MM.1S (cell line): ENCODE results near the gene HAGHL.

Source experiments
- DNase-seq: peaks from one replicate; pipeline ENCODE4 v3.0.0-alpha.2; 2015
- H2AFZ ChIP-seq: fragments of 300-600 bp; sonication (generic); 2 replicates; pipeline ENCODE4 v1.6.0; 2016; ENCODE audit warnings: antibody characterized with exemption, low read length
- H3F3A ChIP-seq: fragments of 300-600 bp; sonication (generic); 2 replicates; pipeline ENCODE4 v1.6.1; 2016; ENCODE audit warnings: mild to moderate bottlenecking, antibody characterized with exemption, low read length, moderate library complexity, mixed read lengths; ENCODE audit not compliant: insufficient read depth
- H3K27ac ChIP-seq: fragments of 300-600 bp; sonication (generic); 2 replicates; pipeline ENCODE4 v1.5.1; 2016; ENCODE audit warnings: mild to moderate bottlenecking, low read length
- H3K27me3 ChIP-seq: fragments of 300-600 bp; sonication (generic); replicated peaks from 2 replicates; pipeline ENCODE4 v1.6.0; 2016; ENCODE audit warnings: low read length; ENCODE audit not compliant: insufficient read depth
- H3K36me3 ChIP-seq: fragments of 300-600 bp; sonication (generic); replicated peaks from 2 replicates; pipeline ENCODE4 v1.6.1; 2016; ENCODE audit warnings: mild to moderate bottlenecking, low read length, mixed read lengths; ENCODE audit not compliant: insufficient read depth
- H3K4me1 ChIP-seq: fragments of 300-600 bp; sonication (generic); 2 replicates; pipeline ENCODE4 v1.6.1; 2016; ENCODE audit warnings: low read length, mixed read lengths
- H3K4me2 ChIP-seq: fragments of 300-600 bp; sonication (generic); 2 replicates; pipeline ENCODE4 v1.6.0; 2016; ENCODE audit warnings: low read depth, low read length
- H3K4me3 ChIP-seq: fragments of 300-600 bp; sonication (generic); 2 replicates; pipeline ENCODE4 v1.5.1; 2016; ENCODE audit warnings: low read length, mixed read lengths
- H3K79me2 ChIP-seq: fragments of 300-600 bp; sonication (generic); 2 replicates; pipeline ENCODE4 v1.6.1; 2016; ENCODE audit warnings: mixed run types, low read length, mixed read lengths
- H3K9ac ChIP-seq: fragments of 300-600 bp; sonication (generic); 2 replicates; pipeline ENCODE4 v1.6.1; 2016; ENCODE audit warnings: low read length, mixed read lengths
- H3K9me2 ChIP-seq: fragments of 300-600 bp; sonication (generic); replicated peaks from 2 replicates; pipeline ENCODE4 v1.6.1; 2016; ENCODE audit warnings: mild to moderate bottlenecking, low read length, mixed read lengths; ENCODE audit not compliant: insufficient read depth
- H3K9me3 ChIP-seq: fragments of 300-600 bp; sonication (generic); replicated peaks from 2 replicates; pipeline ENCODE4 v1.6.1; 2016; ENCODE audit warnings: mild to moderate bottlenecking, low read length, mixed read lengths; ENCODE audit not compliant: insufficient read depth
- H4K20me1 ChIP-seq: fragments of 300-600 bp; sonication (generic); 2 replicates; pipeline ENCODE4 v1.6.1; 2016; ENCODE audit warnings: mild to moderate bottlenecking, low read length, moderate library complexity, mixed read lengths; ENCODE audit not compliant: insufficient read depth
- EZH2 ChIP-seq: fragments of 300-600 bp; sonication (generic); optimal IDR thresholded peaks from 2 replicates; pipeline ENCODE3; 2017; ENCODE audit warnings: low read depth, mild to moderate bottlenecking, antibody characterized with exemption, low read length, mixed read lengths
- EZH2phosphoT487 ChIP-seq: fragments of 300-600 bp; sonication (generic); IDR thresholded peaks from 2 replicates; pipeline ENCODE4 v1.6.1; 2018; ENCODE audit warnings: antibody characterized with exemption, low read length
- TF ChIP-seq, protein P1 (sequence below): fragments of 300-600 bp; sonication (generic); IDR thresholded peaks from 2 replicates; pipeline ENCODE4 v1.5.1; 2016; ENCODE audit warnings: antibody characterized with exemption, low read length, mixed read lengths

Gene HAGHL

GRCh38 chr16:723695-724094, 3.2 kb upstream of the HAGHL start:
- no peak overlapping the region for H2AFZ ChIP-seq
- H3K4me1 ChIP-seq, result peaks cover 9% of the 10 kb centered on the region
- no peak for DNase-seq
- H3K36me3 ChIP-seq, result no peaks in the 10 kb centered on the region
- no peaks in the 10 kb centered on the region for H3K27me3 ChIP-seq
- TF ChIP-seq, protein P1, sequence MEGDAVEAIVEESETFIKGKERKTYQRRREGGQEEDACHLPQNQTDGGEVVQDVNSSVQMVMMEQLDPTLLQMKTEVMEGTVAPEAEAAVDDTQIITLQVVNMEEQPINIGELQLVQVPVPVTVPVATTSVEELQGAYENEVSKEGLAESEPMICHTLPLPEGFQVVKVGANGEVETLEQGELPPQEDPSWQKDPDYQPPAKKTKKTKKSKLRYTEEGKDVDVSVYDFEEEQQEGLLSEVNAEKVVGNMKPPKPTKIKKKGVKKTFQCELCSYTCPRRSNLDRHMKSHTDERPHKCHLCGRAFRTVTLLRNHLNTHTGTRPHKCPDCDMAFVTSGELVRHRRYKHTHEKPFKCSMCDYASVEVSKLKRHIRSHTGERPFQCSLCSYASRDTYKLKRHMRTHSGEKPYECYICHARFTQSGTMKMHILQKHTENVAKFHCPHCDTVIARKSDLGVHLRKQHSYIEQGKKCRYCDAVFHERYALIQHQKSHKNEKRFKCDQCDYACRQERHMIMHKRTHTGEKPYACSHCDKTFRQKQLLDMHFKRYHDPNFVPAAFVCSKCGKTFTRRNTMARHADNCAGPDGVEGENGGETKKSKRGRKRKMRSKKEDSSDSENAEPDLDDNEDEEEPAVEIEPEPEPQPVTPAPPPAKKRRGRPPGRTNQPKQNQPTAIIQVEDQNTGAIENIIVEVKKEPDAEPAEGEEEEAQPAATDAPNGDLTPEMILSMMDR, result no peak
- no peak for TF ChIP-seq EZH2
- no peaks in the 10 kb centered on the region for H3K9me2 ChIP-seq
- H3K9me3 ChIP-seq, result no peaks in the 10 kb centered on the region
- peaks cover 9% of the 10 kb centered on the region; the same call in 1 of the 2 replicates for H3K79me2 ChIP-seq
- H3K9ac ChIP-seq, result no peak overlapping the region
- no peak overlapping the region for H3K4me2 ChIP-seq
- H4K20me1 ChIP-seq, result no peaks in the 10 kb centered on the region
- H3K4me3 ChIP-seq, result no peak overlapping the region
- no peak overlapping the region for H3K27ac ChIP-seq
- peaks cover 23% of the 10 kb centered on the region; the same call in 1 of the 2 replicates for H3F3A ChIP-seq

DNA sequence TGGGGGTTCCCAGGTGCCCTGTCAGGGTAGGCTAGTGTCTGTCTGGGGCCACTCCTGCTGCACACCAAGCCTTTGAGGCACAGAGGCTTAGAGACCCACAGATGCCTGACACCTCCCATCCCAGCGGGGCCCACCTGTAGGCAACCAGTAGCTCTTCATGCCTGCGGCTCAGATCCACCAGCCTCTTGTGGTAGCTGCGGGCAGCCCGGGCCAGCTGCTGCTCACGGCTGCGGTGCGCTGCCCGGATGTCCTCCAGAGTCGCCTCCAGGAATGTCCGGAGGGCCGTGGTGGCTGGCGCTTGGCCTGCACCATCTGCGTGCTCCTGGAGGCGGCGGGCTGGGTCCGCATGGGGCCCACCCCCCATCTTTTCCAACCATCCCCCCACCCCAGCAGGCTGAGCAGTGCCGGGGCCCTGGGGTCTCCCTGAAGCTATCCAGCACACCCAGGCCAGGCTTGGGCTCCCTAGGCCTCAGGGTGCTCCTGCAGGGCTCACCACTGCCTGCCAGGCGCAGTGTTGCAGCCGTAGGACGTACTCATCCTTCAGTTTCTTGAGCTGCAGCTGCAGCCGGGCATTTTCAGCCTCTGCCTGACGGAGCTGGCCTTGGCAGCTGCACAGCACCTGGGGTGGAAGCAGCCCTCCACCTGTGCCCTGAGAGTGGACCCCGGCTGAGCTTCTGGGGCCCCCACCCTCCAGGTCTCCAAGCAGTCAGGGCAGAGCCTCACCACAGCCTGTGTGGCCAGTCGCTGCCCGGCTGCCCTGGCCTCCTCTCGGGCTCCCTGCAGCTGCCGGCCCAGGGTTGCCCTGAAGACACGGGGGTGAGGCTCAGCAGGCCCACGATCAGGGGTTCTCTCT, 2.5 kb upstream of the HAGHL start:
- no peaks in the 10 kb centered on the region for H3K9me3 ChIP-seq
- H3K9me2 ChIP-seq, result no peaks in the 10 kb centered on the region
- H2AFZ ChIP-seq, result no peak overlapping the region
- peaks cover 9% of the 10 kb centered on the region for H3K4me1 ChIP-seq
- TF ChIP-seq EZH2phosphoT487, result no peak
- no peak for TF ChIP-seq EZH2
- TF ChIP-seq, protein P1, result no peak
- H3K9ac ChIP-seq, result no peak overlapping the region
- H3K79me2 ChIP-seq, result peaks cover 9% of the 10 kb centered on the region; the same call in 1 of the 2 replicates
- DNase-seq, result no peak
- no peaks in the 10 kb centered on the region for H3K36me3 ChIP-seq
- H4K20me1 ChIP-seq, result no peaks in the 10 kb centered on the region
- no peak overlapping the region for H3K27ac ChIP-seq
- H3K27me3 ChIP-seq, result no peaks in the 10 kb centered on the region
- no peak overlapping the region for H3K4me2 ChIP-seq
- no peak overlapping the region for H3K4me3 ChIP-seq
- H3F3A ChIP-seq, result peaks cover 23% of the 10 kb centered on the region; the same call in 1 of the 2 replicates

- Histone ChIP-seq H3K9ac (no peak overlapping the region), H3K36me3 (no peaks in the 10 kb centered on the region), H3K9me2 (no peaks in the 10 kb centered on the region), H3K9me3 (no peaks in the 10 kb centered on the region), H4K20me1 (no peaks in the 10 kb centered on the region), H3K4me1 (peaks cover 6% of the 10 kb centered on the region), H3K27me3 (no peaks in the 10 kb centered on the region), H3F3A (peaks cover 20% of the 10 kb centered on the region; the same call in 1 of the 2 replicates), H3K27ac (no peak overlapping the region), H3K4me2 (no peak overlapping the region), H3K79me2 (peaks cover 9% of the 10 kb centered on the region; the same call in 1 of the 2 replicates), H3K4me3 (no peak overlapping the region), H2AFZ (no peak overlapping the region)
- DNase-seq, result no peak
- TF ChIP-seq EZH2phosphoT487 (no peak), EZH2 (no peak)
- TF ChIP-seq, protein P1, result no peak
Measured at GRCh38 chr16:725041-725376, 1.9 kb upstream of the HAGHL start.
